NCI-H2196 treated with DMSO at 0.1 percent for 48 hours (cell line): Measurements from ENCODE around the gene MEGF11.
"Not testable (repeated sequence)": the region's sequence is repeated elsewhere in the genome, so short reads cannot be mapped to it uniquely, and the experiment has no call there.

Source experiments
- DNase-seq: peaks from one replicate; lab custom pipeline; 2025; ENCODE audit not compliant: unreplicated experiment; lab: John Stamatoyannopoulos, UW

Gene MEGF11

DNA sequence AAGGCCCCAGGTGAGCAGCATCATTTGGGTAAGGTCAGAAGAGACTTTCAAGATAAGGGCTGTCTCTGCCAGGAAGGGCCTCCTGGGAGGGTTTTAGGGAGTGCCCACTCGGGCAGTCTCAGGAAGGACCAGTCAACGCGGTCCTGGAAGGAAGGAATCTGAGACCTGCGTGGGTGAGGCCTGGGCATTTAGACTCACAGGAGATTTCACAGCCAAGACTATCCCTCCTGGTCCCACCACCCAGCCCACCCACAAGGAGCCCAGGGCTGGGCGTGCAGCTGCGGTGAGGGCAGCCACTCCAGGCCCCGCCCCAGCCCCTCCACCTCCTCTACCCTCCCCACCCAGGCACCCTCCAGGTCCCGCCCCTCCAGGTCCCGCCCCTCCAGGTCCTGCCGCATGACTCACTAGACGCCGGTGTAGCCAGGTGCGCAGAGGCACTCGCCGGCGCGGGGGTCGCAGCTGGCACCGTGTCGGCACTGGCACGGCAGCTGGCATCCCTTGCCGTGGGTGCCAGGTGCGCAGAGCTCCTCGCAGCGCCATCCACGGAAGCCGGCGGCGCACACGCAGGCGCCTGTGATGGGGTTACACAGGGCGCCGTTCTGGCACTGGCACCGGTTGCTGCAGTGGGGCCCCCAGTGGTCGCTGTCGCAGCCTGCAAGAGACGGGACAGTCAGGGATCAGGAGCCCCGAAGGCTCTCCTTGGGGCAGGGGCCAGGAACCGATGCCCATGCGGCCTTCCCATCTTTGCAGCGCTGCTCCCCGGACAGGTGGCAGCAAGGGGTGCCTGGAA, 271.5 kb downstream of the MEGF11 start:
- no peak for DNase-seq

GRCh38 chr15:65980824-65981456, 272.6 kb downstream of the MEGF11 start:
- no peak for DNase-seq

GRCh38 chr15:65979837-65980236, 273.7 kb downstream of the MEGF11 start:
- no peak for DNase-seq

- DNase-seq, result no peak
Measured at GRCh38 chr15:65979316-65979715, 274.2 kb downstream of the MEGF11 start.

GRCh38 chr15:65978110-65978509, 275.4 kb downstream of the MEGF11 start:
- DNase-seq, result no peak

DNA sequence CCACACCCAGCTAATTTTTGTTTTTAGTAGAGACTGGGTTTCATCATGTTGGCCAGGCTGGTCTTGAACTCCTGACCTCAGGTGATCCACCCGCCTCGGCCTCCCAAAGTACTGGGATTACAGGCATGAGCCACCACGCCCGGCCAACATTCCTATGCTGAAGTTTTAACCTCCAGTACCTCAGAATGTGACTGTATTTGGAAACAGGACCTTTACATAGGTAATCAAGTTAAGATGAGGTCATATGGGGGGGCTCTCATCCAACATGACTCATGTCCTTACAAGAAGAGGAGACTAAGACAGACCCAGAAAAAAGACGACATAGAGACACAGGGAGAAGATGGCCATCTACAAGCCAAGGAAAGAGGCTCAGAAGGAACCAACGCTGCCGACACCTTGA, 277.4 kb downstream of the MEGF11 start:
- not testable (repeated sequence) for DNase-seq

- no peak for DNase-seq
Measured at GRCh38 chr15:65971741-65971995, 281.9 kb downstream of the MEGF11 start.

GRCh38 chr15:65970937-65971740, 282.4 kb downstream of the MEGF11 start:
- no peak for DNase-seq

DNA sequence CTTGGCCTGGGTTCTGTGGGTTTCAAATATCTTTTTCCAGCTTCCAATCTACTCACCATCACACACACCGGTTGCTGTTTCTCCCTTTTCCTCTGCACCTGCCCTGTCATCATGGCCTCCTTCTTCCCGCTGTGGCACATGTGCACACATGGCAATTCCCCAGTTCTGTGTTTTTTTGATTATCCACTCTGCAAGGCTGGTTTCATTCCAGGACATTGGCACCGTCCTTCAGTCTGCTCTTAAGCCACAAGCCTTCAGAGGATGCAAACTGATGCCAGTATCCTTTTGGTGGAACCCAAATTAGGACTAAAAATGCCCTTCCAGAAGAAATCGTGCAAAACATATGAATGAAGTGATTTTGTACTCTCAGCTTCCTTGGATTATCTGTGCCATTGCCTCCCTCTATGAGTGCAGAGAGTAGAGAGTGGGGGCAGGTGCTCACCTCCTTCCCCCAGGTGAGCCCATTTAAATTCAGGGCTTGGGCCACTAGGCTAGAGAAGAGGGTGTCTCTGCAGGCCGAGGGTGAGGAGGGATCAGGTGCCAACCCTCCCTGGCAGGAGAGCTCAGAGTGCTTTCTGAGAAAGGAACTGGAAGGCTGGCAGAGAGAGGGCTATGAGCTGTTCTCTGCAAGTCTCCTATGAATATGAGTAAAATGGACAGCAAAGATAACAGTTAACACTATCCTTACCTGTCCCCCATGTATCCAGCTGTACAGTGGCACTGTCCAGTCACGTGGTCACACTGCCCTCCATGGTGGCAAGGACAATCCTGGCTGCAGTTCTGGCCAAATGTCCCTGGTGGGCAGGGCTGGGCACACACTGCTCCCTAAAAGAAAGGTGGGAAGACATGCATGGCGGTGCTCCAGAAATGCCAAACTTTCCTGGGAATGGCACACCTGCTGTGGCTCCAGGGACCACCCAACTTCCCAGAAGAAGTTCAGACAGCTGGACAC, 283.4 kb downstream of the MEGF11 start:
- no peak for DNase-seq

- no peak for DNase-seq
Measured at GRCh38 chr15:65968511-65968910, 285.0 kb downstream of the MEGF11 start.

DNA sequence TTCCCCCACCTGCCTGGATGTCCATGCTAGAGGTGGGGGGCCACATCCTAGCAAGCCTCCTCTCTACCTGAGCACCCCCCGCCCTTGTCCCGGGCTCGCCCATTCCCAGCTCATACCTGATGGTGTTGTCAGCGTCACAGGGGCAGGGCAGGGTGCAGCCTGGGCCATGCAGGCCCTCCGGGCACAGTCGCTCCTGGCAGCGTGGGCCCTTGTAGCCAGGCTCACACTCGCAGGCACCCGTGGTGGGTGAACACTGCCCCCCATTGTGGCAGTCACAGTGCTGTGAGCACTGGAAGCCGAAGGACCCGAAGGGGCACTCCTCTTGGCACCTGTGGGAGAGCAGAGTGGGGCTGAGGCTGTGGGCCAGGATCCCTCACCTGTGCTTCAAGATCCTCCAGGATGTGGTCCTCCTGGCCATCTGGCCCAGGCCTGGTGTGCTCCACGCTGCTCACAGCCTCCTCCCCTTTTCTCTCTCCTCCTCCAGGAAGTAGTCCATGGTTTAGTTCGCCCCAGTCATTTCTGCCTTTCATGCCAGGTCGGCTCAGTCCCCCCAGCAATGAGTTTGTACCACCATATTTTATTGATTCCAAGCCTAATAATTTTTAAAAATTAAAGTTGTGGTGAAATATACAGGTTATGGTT, 288.6 kb downstream of the MEGF11 start:
- no peak for DNase-seq

GRCh38 chr15:65963911-65964482, 289.6 kb downstream of the MEGF11 start:
- no peak for DNase-seq

DNA sequence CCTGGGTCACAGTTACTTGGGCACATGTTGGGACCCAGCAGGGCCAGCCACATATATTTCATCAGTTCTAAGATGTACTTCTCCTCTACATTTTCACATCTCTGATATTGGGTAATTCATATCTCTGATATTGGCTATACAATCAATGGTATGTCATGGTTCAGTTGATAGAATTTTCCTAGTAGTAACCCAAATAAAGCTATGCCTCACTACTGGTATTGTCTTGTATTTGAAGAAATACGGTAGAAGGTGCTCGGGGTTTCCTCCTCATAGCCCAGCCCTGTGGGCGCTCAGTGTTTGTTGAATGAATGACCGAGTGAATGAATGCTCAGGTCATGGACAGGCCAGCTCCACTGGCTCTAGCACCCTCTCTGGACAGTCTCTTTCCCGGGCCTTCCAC, 290.2 kb downstream of the MEGF11 start:
- DNase-seq, result no peak

DNA sequence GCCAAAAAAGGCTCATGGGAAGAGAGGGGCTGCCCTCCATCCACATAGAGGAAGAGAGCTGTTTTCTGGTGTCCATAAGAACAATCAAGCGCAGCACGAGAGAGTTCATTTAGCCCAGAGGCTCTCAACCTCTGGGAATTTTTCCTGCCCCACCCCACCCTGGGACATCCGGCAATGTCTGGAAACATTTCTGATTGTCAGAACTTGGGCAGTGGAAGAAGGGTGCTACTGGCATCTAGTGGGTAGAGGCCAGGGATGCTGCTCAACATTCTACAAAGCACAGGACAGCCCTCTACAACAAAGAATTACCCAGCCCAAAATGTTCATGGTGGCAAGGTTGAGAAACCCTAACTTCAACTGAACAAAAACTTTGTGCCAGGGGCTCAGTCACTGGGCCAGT, 291.4 kb downstream of the MEGF11 start:
- DNase-seq, result no peak

DNA sequence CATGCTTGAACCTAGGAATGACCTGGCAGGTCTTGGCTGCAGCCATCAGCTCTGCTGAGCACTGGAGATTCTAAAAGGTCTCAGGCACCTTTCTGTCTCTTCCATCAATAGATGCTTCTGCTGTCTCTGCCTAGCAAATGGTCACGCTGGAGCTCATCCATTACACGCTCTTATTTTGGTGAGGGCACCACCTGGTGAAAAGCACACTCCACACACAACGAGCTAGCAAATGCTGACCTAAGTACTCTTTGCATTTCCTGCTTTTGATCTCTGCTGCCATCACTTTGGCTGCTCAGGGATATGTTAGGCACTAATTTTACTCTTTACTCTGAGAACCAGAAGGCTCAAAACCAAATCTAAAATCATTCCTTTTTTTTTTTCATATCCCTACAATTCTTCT, 293.0 kb downstream of the MEGF11 start:
- DNase-seq, result no peak

DNA sequence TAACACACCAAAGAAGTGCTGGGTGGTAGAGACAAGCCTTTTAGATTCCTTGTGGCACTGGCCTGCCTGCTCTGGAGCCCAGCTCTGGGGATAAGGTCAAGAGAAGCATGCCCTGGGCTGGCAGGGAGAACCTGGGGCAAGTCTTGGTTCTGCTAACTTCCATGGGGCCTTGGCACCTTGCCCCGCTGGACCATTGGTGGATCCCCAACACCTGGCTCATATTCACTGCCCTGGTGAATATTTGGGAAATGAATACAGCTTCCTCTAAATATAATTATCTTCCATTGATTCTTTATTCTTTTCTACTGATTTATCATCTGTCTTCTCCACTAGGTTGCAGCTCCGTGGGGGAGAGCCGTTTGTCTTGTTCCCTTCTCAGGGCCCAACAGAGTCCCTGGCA, 294.7 kb downstream of the MEGF11 start:
- no peak for DNase-seq

DNA sequence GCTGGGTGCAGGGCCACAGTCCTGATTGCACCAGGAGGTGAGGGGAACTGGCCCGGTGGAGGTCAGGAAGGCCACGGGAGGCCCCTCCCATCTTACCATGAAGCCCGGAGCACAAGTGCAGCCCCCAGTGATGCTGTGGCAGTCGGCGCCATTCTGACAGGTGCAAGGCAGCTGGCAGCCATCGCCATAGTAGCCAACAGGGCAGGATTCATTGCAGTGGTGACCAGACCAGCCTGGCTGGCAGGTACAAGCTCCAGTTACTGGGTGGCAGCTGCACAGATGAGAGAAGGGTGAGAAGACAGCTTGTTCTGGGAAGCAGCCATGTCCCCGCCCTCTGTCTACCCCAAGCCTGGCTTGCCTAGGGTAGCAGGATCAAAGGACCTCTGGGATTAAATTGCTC, 296.1 kb downstream of the MEGF11 start:
- peak; percentile 86 for DNase-seq

DNA sequence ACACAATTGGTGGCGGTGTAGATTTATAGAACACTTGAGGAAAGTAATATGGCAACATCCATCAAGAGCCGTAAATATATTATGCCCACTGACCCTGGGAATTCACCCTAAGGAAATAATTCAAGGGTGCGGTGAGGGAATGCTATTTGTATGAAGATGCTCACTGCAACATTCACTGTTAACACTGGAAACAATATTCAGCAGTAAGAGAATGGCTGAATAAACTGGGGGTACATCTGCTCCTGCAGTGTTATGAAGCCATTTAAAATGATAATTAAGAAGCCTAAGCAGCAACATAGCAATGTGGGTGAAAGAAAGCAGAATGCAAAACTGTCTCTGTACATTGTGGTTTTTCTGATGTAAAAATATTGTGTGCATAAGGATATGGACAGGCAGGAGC, 296.7 kb downstream of the MEGF11 start:
- no peak for DNase-seq

- no peak for DNase-seq
Measured at GRCh38 chr15:65956307-65956706, 297.2 kb downstream of the MEGF11 start.

DNA sequence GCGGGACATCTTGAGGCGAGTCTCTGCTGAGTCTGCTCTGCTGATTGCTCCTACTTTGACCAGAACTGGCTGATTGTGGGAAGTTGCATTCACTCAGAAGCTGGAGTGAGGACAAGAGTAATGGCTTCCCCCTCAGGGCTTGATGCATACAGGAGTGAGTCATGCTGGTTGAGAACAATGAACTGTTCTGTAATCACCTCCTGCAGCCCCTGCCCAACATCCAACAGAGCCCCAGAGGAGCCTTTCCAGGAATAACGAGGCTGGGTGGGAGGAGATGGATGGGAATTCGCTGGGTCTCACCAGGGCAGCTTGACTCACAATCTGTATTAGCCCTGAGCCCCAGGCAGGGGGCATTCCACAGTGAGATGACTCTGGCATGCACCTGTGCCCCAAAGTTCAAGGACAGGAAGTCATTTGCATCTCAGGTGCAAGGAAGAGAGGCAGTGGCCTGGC, 299.2 kb downstream of the MEGF11 start:
- no peak for DNase-seq
